Esophagus squamous epithelium (tissue), 5 donors: ENCODE results near the gene NCKAP5. TPM values are rescaled to one million over a fixed set of nuclear protein-coding genes. Genes with fewer than 3 reads are reported as not detected.

Source experiments
- DNase-seq: peaks from one replicate; lab custom pipeline; 2025; lab: John Stamatoyannopoulos, UW
- H3K27ac ChIP-seq, 4 donors: fragments of 200-600 bp; sonication (generic); one replicate each; pipeline ENCODE4 v1.5.1; 2016 to 2019; ENCODE audit warnings: mild to moderate bottlenecking in 1 of 4
- H3K27me3 ChIP-seq, 4 donors: fragments of 200-600 bp; sonication (generic); 1 replicate in 3 of 4; 2 replicates in 1 of 4; pipeline versions ENCODE4 v1.5.1 to v1.6.0; 2017 to 2021; ENCODE audit warnings: antibody characterized with exemption in 1 of 4
- H3K36me3 ChIP-seq, 3 donors: fragments of 200-600 bp; sonication (generic); one replicate each; pipeline ENCODE4 v1.5.1; 2016 to 2019
- H3K4me1 ChIP-seq, 3 donors: fragments of 200-600 bp; sonication (generic); one replicate each; pipeline ENCODE4 v1.5.1; 2017 to 2019
- H3K4me3 ChIP-seq, 4 donors: fragments of 200-600 bp; sonication (generic); 1 replicate in 3 of 4; 2 replicates in 1 of 4; pipeline ENCODE4 v1.5.1; 2016 to 2019; ENCODE audit warnings: mild to moderate bottlenecking in 2 of 4, moderate library complexity in 1 of 4
- H3K9me3 ChIP-seq, 3 donors: fragments of 200-600 bp; sonication (generic); one replicate each; pipeline ENCODE4 v1.5.1; 2016 to 2019
- POLR2A ChIP-seq, 4 donors: fragments of 450-650 bp; IDR thresholded peaks; one replicate each; pipeline ENCODE4 v1.6.1; 2017; ENCODE audit warnings: antibody characterized with exemption in 4 of 4, mild to moderate bottlenecking in 4 of 4, moderate library complexity in 3 of 4
- WGBS, 2 donors: methylation state at CpG; one replicate each; pipeline ENCODE4 v1.1.5; 2018; 5-methylcytosine and 5-hydroxymethylcytosine counted together
- intact Hi-C: fragments of 100-400 bp; cut with DNase I; formaldehyde crosslinking; loops from one replicate; pipeline ENCODE4 v1.15.0; 2022
- total RNA-seq, 4 donors: library from RNA; depleted of rRNA; stranded (reverse); fragments of >200 nt; gene quantifications; one replicate each; pipeline ENCODE4 v1.1.0, GENCODE V29; 2016
- TF ChIP-seq, protein P1 (sequence below), 6 experiments: fragments of 450-650 bp in 4 of 6; fragments of 200-600 bp in 2 of 6; sonication (generic) in 2 of 6; IDR thresholded peaks; one replicate each; pipeline ENCODE4 v1.5.1; 2016 to 2019; ENCODE audit warnings: antibody characterized with exemption in 6 of 6, mild to moderate bottlenecking in 4 of 6, moderate library complexity in 4 of 6
- donor health status: DM: yes; HTN: yes; CAD: no.

NCKAP5 gene
- total RNA-seq, 4 donors from 2014 or later = 4.5 to 6.9 (median 5.3) TPM

- Histone ChIP-seq H3K4me3 (no peak overlapping the region), H3K27ac (peak overlapping the region in 1 of 4 donors; percentile 39), H3K4me1 (peaks cover 4 to 38% (median 6%) of the 10 kb centered on the region in 3 donors), H3K36me3 (no peaks in the 10 kb centered on the region), H3K27me3 (no peaks in the 10 kb centered on the region), H3K9me3 (no peaks in the 10 kb centered on the region)
- TF ChIP-seq, protein P1, sequence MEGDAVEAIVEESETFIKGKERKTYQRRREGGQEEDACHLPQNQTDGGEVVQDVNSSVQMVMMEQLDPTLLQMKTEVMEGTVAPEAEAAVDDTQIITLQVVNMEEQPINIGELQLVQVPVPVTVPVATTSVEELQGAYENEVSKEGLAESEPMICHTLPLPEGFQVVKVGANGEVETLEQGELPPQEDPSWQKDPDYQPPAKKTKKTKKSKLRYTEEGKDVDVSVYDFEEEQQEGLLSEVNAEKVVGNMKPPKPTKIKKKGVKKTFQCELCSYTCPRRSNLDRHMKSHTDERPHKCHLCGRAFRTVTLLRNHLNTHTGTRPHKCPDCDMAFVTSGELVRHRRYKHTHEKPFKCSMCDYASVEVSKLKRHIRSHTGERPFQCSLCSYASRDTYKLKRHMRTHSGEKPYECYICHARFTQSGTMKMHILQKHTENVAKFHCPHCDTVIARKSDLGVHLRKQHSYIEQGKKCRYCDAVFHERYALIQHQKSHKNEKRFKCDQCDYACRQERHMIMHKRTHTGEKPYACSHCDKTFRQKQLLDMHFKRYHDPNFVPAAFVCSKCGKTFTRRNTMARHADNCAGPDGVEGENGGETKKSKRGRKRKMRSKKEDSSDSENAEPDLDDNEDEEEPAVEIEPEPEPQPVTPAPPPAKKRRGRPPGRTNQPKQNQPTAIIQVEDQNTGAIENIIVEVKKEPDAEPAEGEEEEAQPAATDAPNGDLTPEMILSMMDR (IDR thresholded peaks at IDR 0.05) = no peak
- TF ChIP-seq POLR2A (IDR thresholded peaks at IDR 0.05) = no peak
- intact Hi-C loops = no loop called here
- WGBS, 2 donors = 34 to 46% methylated on average over 5 of the region's 5 CpGs
- DNase-seq = no peak
Observed at GRCh38 chr2:133448195-133448594, 120.1 kb downstream of the NCKAP5 start.

DNA sequence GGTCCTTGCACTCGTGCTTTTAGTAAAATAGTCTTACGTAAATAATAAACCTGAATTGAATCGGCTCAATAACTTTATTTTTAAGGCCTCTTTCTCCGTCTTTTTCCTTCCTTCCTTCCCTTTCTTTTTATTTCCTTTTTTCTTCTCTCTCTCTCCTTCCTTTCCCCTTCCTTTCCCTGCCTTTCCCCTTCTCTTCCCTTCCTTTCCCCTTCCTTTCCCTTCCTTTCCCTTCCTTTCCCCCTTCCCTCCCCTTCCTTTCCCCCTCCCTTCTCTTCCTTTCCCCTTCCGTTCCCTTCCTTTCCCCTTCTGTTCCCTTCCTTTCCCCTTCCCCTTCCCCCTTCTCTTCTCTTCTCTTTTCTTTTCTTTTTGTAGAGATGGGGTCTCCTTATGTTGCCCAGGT lies 121.0 kb downstream of the NCKAP5 start:
- no peaks in the 10 kb centered on the region for H3K36me3 ChIP-seq
- WGBS, 2 donors = 86 to 91% methylated on average over 5 of the region's 5 CpGs
- peaks cover 3 to 29% (median 5%) of the 10 kb centered on the region in 3 donors for H3K4me1 ChIP-seq
- no peak overlapping the region for H3K27ac ChIP-seq
- no peak for DNase-seq
- no peaks in the 10 kb centered on the region for H3K27me3 ChIP-seq
- intact Hi-C loops = no loop called here
- H3K9me3 ChIP-seq = no peaks in the 10 kb centered on the region
- no peak for TF ChIP-seq POLR2A (IDR thresholded peaks at IDR 0.05)
- TF ChIP-seq, protein P1 (IDR thresholded peaks at IDR 0.05) = no peak
- H3K4me3 ChIP-seq = no peak overlapping the region

DNA sequence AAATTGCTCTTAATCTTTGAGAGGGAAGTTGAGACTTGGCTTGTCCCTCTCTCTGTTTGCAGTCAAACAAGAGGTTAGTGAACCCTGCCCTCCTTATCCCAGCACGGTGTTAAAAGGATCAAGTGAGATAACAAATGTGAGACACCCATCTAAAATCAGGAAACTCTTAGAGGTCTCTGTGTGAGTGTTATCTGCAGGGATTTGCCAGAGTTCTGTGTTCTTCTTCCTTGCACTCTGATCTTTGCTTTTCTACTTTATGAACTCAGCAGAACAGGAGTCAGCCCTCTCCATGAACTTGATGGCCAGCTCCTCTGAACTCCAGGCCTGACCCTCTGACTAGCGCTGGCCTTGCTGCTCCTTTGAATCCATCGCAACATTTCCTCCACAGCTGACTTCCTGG lies 123.8 kb downstream of the NCKAP5 start:
- no peaks in the 10 kb centered on the region for H3K9me3 ChIP-seq
- intact Hi-C loops = no loop called here
- H3K4me1 ChIP-seq = peaks cover 0 to 14% (median 0%) of the 10 kb centered on the region in 3 donors
- DNase-seq = no peak
- WGBS, 2 donors = 53 to 56% methylated on average over 2 to 3 of the region's 3 CpGs
- H3K27ac ChIP-seq = no peak overlapping the region
- H3K27me3 ChIP-seq = no peaks in the 10 kb centered on the region
- TF ChIP-seq, protein P1 (IDR thresholded peaks at IDR 0.05) = no peak
- no peak for TF ChIP-seq POLR2A (IDR thresholded peaks at IDR 0.05)
- H3K4me3 ChIP-seq = no peak overlapping the region
- no peaks in the 10 kb centered on the region for H3K36me3 ChIP-seq

DNA sequence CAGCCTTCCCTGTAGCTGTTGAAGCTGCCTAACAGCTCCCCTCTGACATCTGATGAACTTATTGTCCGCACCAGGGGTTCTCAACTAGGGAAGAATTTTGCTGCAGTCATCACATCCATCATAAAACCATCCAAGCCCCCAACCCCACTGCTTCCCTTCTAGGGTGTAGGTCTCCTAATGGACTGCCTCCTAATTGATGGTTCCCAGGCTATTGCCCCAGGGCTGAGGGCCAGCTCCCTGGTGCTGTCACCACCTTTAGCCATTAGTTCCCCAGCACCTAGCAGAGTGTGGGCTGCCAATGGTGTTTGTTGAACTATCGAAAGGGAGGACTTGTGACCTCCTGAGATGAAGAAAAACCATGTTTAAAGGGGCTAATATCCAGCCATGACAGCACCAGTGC lies 125.9 kb downstream of the NCKAP5 start:
- WGBS, 2 donors = 88 to 100% methylated on average over 1 to 2 of the region's 2 CpGs
- H3K4me1 ChIP-seq = peaks cover 0 to 7% (median 0%) of the 10 kb centered on the region in 3 donors
- no peaks in the 10 kb centered on the region for H3K9me3 ChIP-seq
- H3K27me3 ChIP-seq = no peaks in the 10 kb centered on the region
- no peaks in the 10 kb centered on the region for H3K36me3 ChIP-seq
- H3K4me3 ChIP-seq = no peak overlapping the region
- no peak for DNase-seq
- intact Hi-C loops = no loop called here
- no peak overlapping the region for H3K27ac ChIP-seq
- TF ChIP-seq POLR2A (IDR thresholded peaks at IDR 0.05) = no peak
- TF ChIP-seq, protein P1 (IDR thresholded peaks at IDR 0.05) = no peak

DNA sequence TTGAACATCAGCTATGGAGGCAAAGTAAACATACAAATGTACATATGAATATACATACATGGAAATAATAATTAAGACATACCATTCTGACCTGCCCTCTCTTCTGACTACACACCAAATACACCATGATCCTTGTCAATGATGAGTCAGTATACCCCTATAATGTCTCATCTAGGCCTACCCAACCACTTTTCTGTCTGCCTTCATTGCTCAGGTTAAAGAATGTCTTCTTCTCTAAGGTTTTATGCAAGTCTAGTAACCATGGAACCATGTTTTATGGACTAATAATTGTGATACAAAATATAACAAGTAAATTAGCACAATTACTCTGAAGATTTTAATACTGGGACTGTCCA lies 128.7 kb downstream of the NCKAP5 start:
- Histone ChIP-seq H3K4me1 (peaks cover 0 to 15% (median 0%) of the 10 kb centered on the region in 3 donors), H3K4me3 (no peak overlapping the region), H3K36me3 (no peaks in the 10 kb centered on the region), H3K27ac (no peak overlapping the region), H3K27me3 (no peaks in the 10 kb centered on the region), H3K9me3 (no peaks in the 10 kb centered on the region)
- no peak for TF ChIP-seq POLR2A (IDR thresholded peaks at IDR 0.05)
- TF ChIP-seq, protein P1 (IDR thresholded peaks at IDR 0.05) = no peak
- intact Hi-C loops = no loop called here
- DNase-seq = no peak
